SK-N-SH (cell line): ENCODE results near the gene PLAC1. TPM values are rescaled to one million over a fixed set of nuclear protein-coding genes. Genes with fewer than 3 reads are reported as not detected.
A peak's percentile ranks its signal among the peaks of the same experiment; 100 is the strongest.

Source experiments
- CTCF ChIA-PET: fragments of 300-600, 350-600 bp; formaldehyde crosslinking; extraction: SDS; loops from one replicate; lab custom pipeline; 2021; lab: Yijun Ruan, JAX
- POLR2A ChIA-PET: fragments of 350-600 bp; sonication (Branson Sonifier 250); formaldehyde crosslinking; extraction: SDS; loops from one replicate; lab custom pipeline; 2020; ENCODE audit warnings: antibody characterized with exemption, inconsistent platforms; lab: Yijun Ruan, JAX
- DNase-seq: peaks from one replicate; pipeline ENCODE4 v3.0.0; 2012
- H2AFZ ChIP-seq: fragments of 200-600 bp; sonication (generic); 2 replicates; pipeline ENCODE4 v1.8.1; 2016; ENCODE audit warnings: antibody characterized with exemption, mild to moderate bottlenecking, low read depth
- H3F3A ChIP-seq: fragments of 200-600 bp; sonication (generic); replicated peaks from 2 replicates; pipeline ENCODE3; 2016; ENCODE audit warnings: antibody characterized with exemption, mild to moderate bottlenecking; ENCODE audit not compliant: insufficient read depth
- H3K27ac ChIP-seq, 2 experiments: fragments of 200-500 bp in 1 of 2; fragments of 200-600 bp in 1 of 2; sonication (Bioruptor generic) in 1 of 2; sonication (generic), shearing (Covaris generic) in 1 of 2; 2 replicates each; pipeline versions ENCODE4 v1.5.1 to v1.6.1; 2014 to 2016; ENCODE audit warnings: low read depth in 2 of 2, inconsistent platforms in 1 of 2, low read length in 1 of 2, mild to moderate bottlenecking in 1 of 2, mixed read lengths in 1 of 2
- H3K27me3 ChIP-seq: fragments of 200-600 bp; sonication (generic), shearing (Covaris generic); 2 replicates; pipeline ENCODE4 v1.6.1; 2016; ENCODE audit warnings: mixed run types; ENCODE audit not compliant: insufficient read depth
- H3K36me3 ChIP-seq, 2 experiments: fragments of 200-500 bp in 1 of 2; fragments of 200-600 bp in 1 of 2; sonication (Bioruptor generic) in 1 of 2; sonication (generic) in 1 of 2; replicated peaks in 1 of 2; 2 replicates each; pipeline versions ENCODE3 to v1.5.1; 2014 to 2016; ENCODE audit warnings: low read length in 1 of 2, mild to moderate bottlenecking in 1 of 2; ENCODE audit not compliant: insufficient read depth in 2 of 2, control insufficient read depth in 1 of 2
- H3K4me1 ChIP-seq, 2 experiments: fragments of 200-500 bp in 1 of 2; fragments of 200-600 bp in 1 of 2; sonication (Bioruptor generic) in 1 of 2; sonication (generic), shearing (Covaris generic) in 1 of 2; 2 replicates each; pipeline versions ENCODE4 v1.5.1 to v1.6.1; 2014 to 2016; ENCODE audit warnings: low read depth in 1 of 2, low read length in 1 of 2, mixed run types in 1 of 2; ENCODE audit not compliant: insufficient read depth in 2 of 2, control insufficient read depth in 1 of 2
- H3K4me2 ChIP-seq: fragments of 200-600 bp; sonication (generic), shearing (Covaris generic); 2 replicates; pipeline ENCODE4 v1.6.1; 2017; ENCODE audit warnings: mixed run types
- H3K4me3 ChIP-seq, 2 experiments: fragments of 200-500 bp in 1 of 2; fragments of 200-600 bp in 1 of 2; sonication (Bioruptor generic) in 1 of 2; sonication (generic), shearing (Covaris generic) in 1 of 2; 2 replicates each; pipeline versions ENCODE4 v1.5.1 to v1.8.1; 2014 to 2016; ENCODE audit warnings: low read depth in 2 of 2, inconsistent platforms in 1 of 2, low read length in 1 of 2, mild to moderate bottlenecking in 1 of 2, mixed read lengths in 1 of 2, moderate library complexity in 1 of 2
- H3K79me2 ChIP-seq: fragments of 200-600 bp; sonication (generic); 2 replicates; pipeline ENCODE4 v1.8.1; 2017; ENCODE audit warnings: mild to moderate bottlenecking; ENCODE audit not compliant: insufficient read depth
- H3K9ac ChIP-seq: fragments of 200-600 bp; sonication (generic); 2 replicates; pipeline ENCODE4 v1.6.1; 2017; ENCODE audit warnings: mixed run types
- H3K9me2 ChIP-seq: fragments of 200-600 bp; sonication (generic); 2 replicates; pipeline ENCODE4 v1.6.1; 2017; ENCODE audit warnings: mixed run types
- H3K9me3 ChIP-seq: fragments of 200-600 bp; sonication (generic); 2 replicates; pipeline ENCODE4 v1.6.1; 2017; ENCODE audit warnings: mixed run types, mild to moderate bottlenecking, moderate library complexity
- H4K20me1 ChIP-seq: fragments of 200-600 bp; sonication (generic); 2 replicates; pipeline ENCODE4 v1.6.1; 2017; ENCODE audit warnings: mild to moderate bottlenecking, mixed run types; ENCODE audit not compliant: insufficient read depth
- EP300 ChIP-seq, 2 experiments: IDR thresholded peaks; 2 replicates each; pipeline versions ENCODE4 v1.4.0 to v1.6.1; 2012; ENCODE audit warnings: borderline replicate concordance in 1 of 2, low read depth in 1 of 2, low read length in 1 of 2
- EZH2phosphoT487 ChIP-seq: fragments of 200-600 bp; sonication (generic); IDR thresholded peaks from 2 replicates; pipeline ENCODE4 v1.6.1; 2017; ENCODE audit warnings: low read depth, mixed run types, mild to moderate bottlenecking, antibody characterized with exemption, moderate library complexity, borderline replicate concordance
- FOSL2 ChIP-seq: IDR thresholded peaks from 2 replicates; pipeline ENCODE4 v1.4.0; 2012; ENCODE audit warnings: low read depth, mild to moderate bottlenecking, moderate library complexity, borderline replicate concordance
- FOXM1 ChIP-seq: IDR thresholded peaks from 2 replicates; pipeline ENCODE4 v1.4.0; 2012; ENCODE audit warnings: low read depth, mild to moderate bottlenecking
- GABPA ChIP-seq: IDR thresholded peaks from 2 replicates; pipeline ENCODE4 v1.4.0; 2012; ENCODE audit warnings: low read depth, mild to moderate bottlenecking
- GATA2 ChIP-seq: sonication (generic); formaldehyde crosslinking; IDR thresholded peaks from 2 replicates; pipeline ENCODE4 v1.5.0; 2020; ENCODE audit warnings: mild to moderate bottlenecking, missing genetic modification reagents
- MEF2A ChIP-seq: IDR thresholded peaks from 2 replicates; pipeline ENCODE4 v1.4.0; 2012; ENCODE audit warnings: low read depth, borderline replicate concordance
- NFIC ChIP-seq: IDR thresholded peaks from 2 replicates; pipeline ENCODE4 v1.4.0; 2012; ENCODE audit warnings: borderline replicate concordance
- POLR2AphosphoS5 ChIP-seq: IDR thresholded peaks from 2 replicates; pipeline ENCODE4 v1.6.1; 2012; ENCODE audit warnings: low read depth, low read length
- RAD21 ChIP-seq: IDR thresholded peaks from 2 replicates; pipeline ENCODE4 v1.6.1; 2012; ENCODE audit warnings: mild to moderate bottlenecking, low read length
- RCOR1 ChIP-seq: fragments of 150-350 bp; IDR thresholded peaks from 2 replicates; pipeline ENCODE4 v1.6.1; 2017; ENCODE audit warnings: antibody characterized with exemption, low read length
- RFX5 ChIP-seq: IDR thresholded peaks from 2 replicates; pipeline ENCODE4 v1.6.1; 2012; ENCODE audit warnings: mild to moderate bottlenecking, improper control_type of control experiment, low read length
- SMC3 ChIP-seq: IDR thresholded peaks from 2 replicates; pipeline ENCODE4 v1.6.1; 2012; ENCODE audit warnings: low read depth, low read length, improper control_type of control experiment
- TCF12 ChIP-seq: IDR thresholded peaks from 2 replicates; pipeline ENCODE4 v1.4.0; 2012
- TEAD4 ChIP-seq: IDR thresholded peaks from 2 replicates; pipeline ENCODE4 v1.4.0; 2012; ENCODE audit warnings: mild to moderate bottlenecking, borderline replicate concordance; ENCODE audit not compliant: insufficient read depth
- USF1 ChIP-seq: IDR thresholded peaks from 2 replicates; pipeline ENCODE4 v1.4.0; 2012; ENCODE audit warnings: low read depth, borderline replicate concordance
- YY1 ChIP-seq: IDR thresholded peaks from 2 replicates; pipeline ENCODE4 v1.4.0; 2012; ENCODE audit warnings: low read depth, mild to moderate bottlenecking
- WGBS: methylation state at CpG from one replicate; pipeline ENCODE4 v1.1.6; 2017; ENCODE audit warnings: low lambda C conversion rate; 5-methylcytosine and 5-hydroxymethylcytosine counted together
- polyA plus RNA-seq, 3 experiments: library from polyadenylated mRNA; depleted of rRNA; stranded (reverse); fragments of >200 nt; gene quantifications; 2 replicates each; pipeline ENCODE4 v1.2.3, GENCODE V29; 2012
- TF ChIP-seq, protein P1 (sequence below): IDR thresholded peaks from 2 replicates; pipeline ENCODE4 v1.6.1; 2012; ENCODE audit warnings: mild to moderate bottlenecking, low read depth, low read length, moderate library complexity
- TF ChIP-seq, protein P2 (sequence below): fragments of 200-600 bp; sonication (generic); IDR thresholded peaks from 2 replicates; pipeline ENCODE4 v1.6.1; 2017; ENCODE audit warnings: antibody characterized with exemption, mild to moderate bottlenecking, moderate library complexity
- TF ChIP-seq, protein P3 (sequence below): IDR thresholded peaks from 2 replicates; pipeline ENCODE4 v1.4.0; 2012; ENCODE audit warnings: low read depth, borderline replicate concordance
- TF ChIP-seq, protein P4 (sequence below): fragments of 150-350 bp; IDR thresholded peaks from 2 replicates; pipeline ENCODE4 v1.6.1; 2017; ENCODE audit warnings: antibody characterized with exemption, low read length, low read depth, borderline replicate concordance

The PLAC1 gene
- polyA plus RNA-seq, 1 of the 3 experiments (the other 2 are of a cell fraction): 50.9 TPM

- TF ChIP-seq, protein P1, sequence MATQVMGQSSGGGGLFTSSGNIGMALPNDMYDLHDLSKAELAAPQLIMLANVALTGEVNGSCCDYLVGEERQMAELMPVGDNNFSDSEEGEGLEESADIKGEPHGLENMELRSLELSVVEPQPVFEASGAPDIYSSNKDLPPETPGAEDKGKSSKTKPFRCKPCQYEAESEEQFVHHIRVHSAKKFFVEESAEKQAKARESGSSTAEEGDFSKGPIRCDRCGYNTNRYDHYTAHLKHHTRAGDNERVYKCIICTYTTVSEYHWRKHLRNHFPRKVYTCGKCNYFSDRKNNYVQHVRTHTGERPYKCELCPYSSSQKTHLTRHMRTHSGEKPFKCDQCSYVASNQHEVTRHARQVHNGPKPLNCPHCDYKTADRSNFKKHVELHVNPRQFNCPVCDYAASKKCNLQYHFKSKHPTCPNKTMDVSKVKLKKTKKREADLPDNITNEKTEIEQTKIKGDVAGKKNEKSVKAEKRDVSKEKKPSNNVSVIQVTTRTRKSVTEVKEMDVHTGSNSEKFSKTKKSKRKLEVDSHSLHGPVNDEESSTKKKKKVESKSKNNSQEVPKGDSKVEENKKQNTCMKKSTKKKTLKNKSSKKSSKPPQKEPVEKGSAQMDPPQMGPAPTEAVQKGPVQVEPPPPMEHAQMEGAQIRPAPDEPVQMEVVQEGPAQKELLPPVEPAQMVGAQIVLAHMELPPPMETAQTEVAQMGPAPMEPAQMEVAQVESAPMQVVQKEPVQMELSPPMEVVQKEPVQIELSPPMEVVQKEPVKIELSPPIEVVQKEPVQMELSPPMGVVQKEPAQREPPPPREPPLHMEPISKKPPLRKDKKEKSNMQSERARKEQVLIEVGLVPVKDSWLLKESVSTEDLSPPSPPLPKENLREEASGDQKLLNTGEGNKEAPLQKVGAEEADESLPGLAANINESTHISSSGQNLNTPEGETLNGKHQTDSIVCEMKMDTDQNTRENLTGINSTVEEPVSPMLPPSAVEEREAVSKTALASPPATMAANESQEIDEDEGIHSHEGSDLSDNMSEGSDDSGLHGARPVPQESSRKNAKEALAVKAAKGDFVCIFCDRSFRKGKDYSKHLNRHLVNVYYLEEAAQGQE: no peak
- TF ChIP-seq RFX5 (no peak), RAD21 (no peak), GATA2 (no peak), EZH2phosphoT487 (no peak), YY1 (no peak), RCOR1 (no peak), SMC3 (no peak)
- TF ChIP-seq, protein P2, sequence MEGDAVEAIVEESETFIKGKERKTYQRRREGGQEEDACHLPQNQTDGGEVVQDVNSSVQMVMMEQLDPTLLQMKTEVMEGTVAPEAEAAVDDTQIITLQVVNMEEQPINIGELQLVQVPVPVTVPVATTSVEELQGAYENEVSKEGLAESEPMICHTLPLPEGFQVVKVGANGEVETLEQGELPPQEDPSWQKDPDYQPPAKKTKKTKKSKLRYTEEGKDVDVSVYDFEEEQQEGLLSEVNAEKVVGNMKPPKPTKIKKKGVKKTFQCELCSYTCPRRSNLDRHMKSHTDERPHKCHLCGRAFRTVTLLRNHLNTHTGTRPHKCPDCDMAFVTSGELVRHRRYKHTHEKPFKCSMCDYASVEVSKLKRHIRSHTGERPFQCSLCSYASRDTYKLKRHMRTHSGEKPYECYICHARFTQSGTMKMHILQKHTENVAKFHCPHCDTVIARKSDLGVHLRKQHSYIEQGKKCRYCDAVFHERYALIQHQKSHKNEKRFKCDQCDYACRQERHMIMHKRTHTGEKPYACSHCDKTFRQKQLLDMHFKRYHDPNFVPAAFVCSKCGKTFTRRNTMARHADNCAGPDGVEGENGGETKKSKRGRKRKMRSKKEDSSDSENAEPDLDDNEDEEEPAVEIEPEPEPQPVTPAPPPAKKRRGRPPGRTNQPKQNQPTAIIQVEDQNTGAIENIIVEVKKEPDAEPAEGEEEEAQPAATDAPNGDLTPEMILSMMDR: no peak
Observed at GRCh38 chrX:134684956-134685355, 26.7 kb upstream of the PLAC1 start (continued).

GRCh38 chrX:134683351-134684005 is 25.2 kb upstream of the PLAC1 start:
- no peaks in the 10 kb centered on the region for H4K20me1 ChIP-seq
- no peaks in the 10 kb centered on the region for H3K9me3 ChIP-seq
- H3K4me1 ChIP-seq: peaks cover 14 to 17% of the 10 kb centered on the region in 2 experiments
- peak overlapping the region; percentile 11; the same call in 1 of the 2 replicates for H2AFZ ChIP-seq
- POLR2A ChIA-PET: no interaction called here
- DNase-seq: peak; percentile 51
- no peaks in the 10 kb centered on the region for H3K79me2 ChIP-seq
- H3K27me3 ChIP-seq: no peaks in the 10 kb centered on the region
- no peaks in the 10 kb centered on the region for H3K36me3 ChIP-seq
- WGBS: 30% methylated on average over 3 of the region's 3 CpGs
- no peaks in the 10 kb centered on the region for H3K9me2 ChIP-seq
- H3K4me3 ChIP-seq: no peak overlapping the region
- H3K9ac ChIP-seq: no peak overlapping the region
- H3K4me2 ChIP-seq: no peak overlapping the region
- H3F3A ChIP-seq: peaks cover 23% of the 10 kb centered on the region
- H3K27ac ChIP-seq: peak overlapping the region; percentile 56 to 77; a peak in 3 of 4 replicates
- CTCF ChIA-PET: no interaction called here
- TF ChIP-seq USF1: no peak
- TF ChIP-seq FOXM1: 0 out of 2 replicates have a peak, but pooled peaks have one; percentile 23
- TF ChIP-seq, protein P3, sequence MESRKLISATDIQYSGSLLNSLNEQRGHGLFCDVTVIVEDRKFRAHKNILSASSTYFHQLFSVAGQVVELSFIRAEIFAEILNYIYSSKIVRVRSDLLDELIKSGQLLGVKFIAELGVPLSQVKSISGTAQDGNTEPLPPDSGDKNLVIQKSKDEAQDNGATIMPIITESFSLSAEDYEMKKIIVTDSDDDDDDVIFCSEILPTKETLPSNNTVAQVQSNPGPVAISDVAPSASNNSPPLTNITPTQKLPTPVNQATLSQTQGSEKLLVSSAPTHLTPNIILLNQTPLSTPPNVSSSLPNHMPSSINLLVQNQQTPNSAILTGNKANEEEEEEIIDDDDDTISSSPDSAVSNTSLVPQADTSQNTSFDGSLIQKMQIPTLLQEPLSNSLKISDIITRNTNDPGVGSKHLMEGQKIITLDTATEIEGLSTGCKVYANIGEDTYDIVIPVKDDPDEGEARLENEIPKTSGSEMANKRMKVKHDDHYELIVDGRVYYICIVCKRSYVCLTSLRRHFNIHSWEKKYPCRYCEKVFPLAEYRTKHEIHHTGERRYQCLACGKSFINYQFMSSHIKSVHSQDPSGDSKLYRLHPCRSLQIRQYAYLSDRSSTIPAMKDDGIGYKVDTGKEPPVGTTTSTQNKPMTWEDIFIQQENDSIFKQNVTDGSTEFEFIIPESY: no peak
- TF ChIP-seq, protein P4, sequence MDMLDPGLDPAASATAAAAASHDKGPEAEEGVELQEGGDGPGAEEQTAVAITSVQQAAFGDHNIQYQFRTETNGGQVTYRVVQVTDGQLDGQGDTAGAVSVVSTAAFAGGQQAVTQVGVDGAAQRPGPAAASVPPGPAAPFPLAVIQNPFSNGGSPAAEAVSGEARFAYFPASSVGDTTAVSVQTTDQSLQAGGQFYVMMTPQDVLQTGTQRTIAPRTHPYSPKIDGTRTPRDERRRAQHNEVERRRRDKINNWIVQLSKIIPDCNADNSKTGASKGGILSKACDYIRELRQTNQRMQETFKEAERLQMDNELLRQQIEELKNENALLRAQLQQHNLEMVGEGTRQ: no peak
- no peak for TF ChIP-seq TEAD4
- peak; percentile 92 for TF ChIP-seq TCF12
- no peak for TF ChIP-seq RAD21
- TF ChIP-seq NFIC: peak; percentile 79
- TF ChIP-seq GABPA: no peak
- no peak for TF ChIP-seq MEF2A
- TF ChIP-seq GATA2: peak; percentile 44
- peak; percentile 35; the same call in 1 of the 2 replicates for TF ChIP-seq RCOR1
- peak; percentile 34 to 81; a peak in 3 of 4 replicates for TF ChIP-seq EP300 (IDR thresholded peaks at IDR 0.05; ENCODE audit: borderline replicate concordance in 1 of 2, low read depth in 1 of 2, low read length in 1 of 2)
- TF ChIP-seq POLR2AphosphoS5: 0 out of 2 replicates have a peak, but pooled peaks have one; percentile 39
- no peak for TF ChIP-seq FOSL2
- TF ChIP-seq EZH2phosphoT487: no peak
